T-cell (primary cell): Measurements from ENCODE around the gene AHNAK2. TPM values are rescaled to one million over a fixed set of nuclear protein-coding genes. Genes with fewer than 3 reads are reported as not detected.

ENCODE experiments used
- ATAC-seq, 4 experiments: fragments of 200-7000 bp in 3 of 4; fragments of 150-1000 bp in 1 of 4; cut with Tn5 transposase; replicated peaks in 1 of 4; 1 replicate in 3 of 4; 2 replicates in 1 of 4; pipeline ENCODE4 v1.10.0; 2021; ENCODE audit warnings: moderate library complexity in 3 of 4, mild to moderate bottlenecking in 2 of 4, moderate number of reproducible peaks in 1 of 4
- CTCF ChIA-PET, 2 donors: fragments of 300-600 bp; sonication (Branson Sonifier 250); formaldehyde crosslinking; loops; one replicate each; lab custom pipeline; 2022; ENCODE audit warnings: antibody characterized with exemption in 2 of 2; lab: Charles Lee
- POLR2A ChIA-PET, 2 donors: fragments of 300-600 bp; sonication (Branson Sonifier 250); formaldehyde crosslinking; loops; one replicate each; lab custom pipeline; 2022; ENCODE audit warnings: antibody characterized with exemption in 2 of 2; lab: Charles Lee
- DNase-seq, 35 experiments: peaks; one replicate each; pipeline versions ENCODE4 v3.0.0 to v3.0.0-alpha.2; 2013 to 2023
- H3K27ac ChIP-seq: one replicate; pipeline ENCODE4 v1.5.1; 2013; ENCODE audit warnings: low read length
- H3K27me3 ChIP-seq, 2 experiments: replicated peaks in 1 of 2; 1 replicate in 1 of 2; 2 replicates in 1 of 2; pipeline versions ENCODE4 v1.6.1 to v1.7.0; 2013; ENCODE audit warnings: low read length in 1 of 2, mixed read lengths in 1 of 2; ENCODE audit not compliant: control insufficient read depth in 2 of 2, insufficient read depth in 2 of 2; ENCODE audit errors: extremely low read depth in 1 of 2
- H3K36me3 ChIP-seq, 2 donors: 1 replicate in 1 of 2; 2 replicates in 1 of 2; pipeline versions ENCODE4 v1.6.1 to v1.7.0; 2013; ENCODE audit warnings: low read length in 1 of 2; ENCODE audit not compliant: control insufficient read depth in 2 of 2, insufficient read depth in 1 of 2; ENCODE audit errors: extremely low read depth in 1 of 2
- H3K4me1 ChIP-seq, 2 experiments: 1 replicate in 1 of 2; 2 replicates in 1 of 2; pipeline versions ENCODE4 v1.6.1 to v1.7.0; 2013; ENCODE audit warnings: low read length in 2 of 2, mixed read lengths in 1 of 2; ENCODE audit not compliant: insufficient read depth in 2 of 2, control insufficient read depth in 1 of 2; ENCODE audit errors: extremely low read depth in 1 of 2
- H3K4me3 ChIP-seq, 2 donors: 1 replicate in 1 of 2; 2 replicates in 1 of 2; pipeline versions ENCODE4 v1.5.1 to v1.7.0; 2013; ENCODE audit warnings: mild to moderate bottlenecking in 2 of 2, low read length in 1 of 2, moderate library complexity in 1 of 2; ENCODE audit not compliant: control insufficient read depth in 1 of 2; ENCODE audit errors: extremely low read depth in 1 of 2
- H3K9me3 ChIP-seq: 2 replicates; pipeline ENCODE4 v1.7.0; 2013
- H3K27ac Mint-ChIP-seq, 2 donors: one replicate each; pipeline ENCODE4 v1.8.0; 2020 to 2021; ENCODE audit warnings: mild to moderate bottlenecking in 2 of 2, mixed read lengths in 2 of 2
- H3K27me3 Mint-ChIP-seq, 2 donors: one replicate each; pipeline ENCODE4 v1.8.0; 2021 to 2022; ENCODE audit warnings: mixed read lengths in 2 of 2
- H3K36me3 Mint-ChIP-seq: one replicate; pipeline ENCODE4 v1.8.0; 2021; ENCODE audit warnings: mixed read lengths
- H3K4me1 Mint-ChIP-seq, 3 donors: one replicate each; pipeline ENCODE4 v1.8.0; 2020 to 2022; ENCODE audit warnings: mixed read lengths in 3 of 3, mild to moderate bottlenecking in 1 of 3
- H3K4me3 Mint-ChIP-seq, 3 donors: one replicate each; pipeline ENCODE4 v1.8.0; 2020 to 2022; ENCODE audit warnings: mild to moderate bottlenecking in 3 of 3, mixed read lengths in 3 of 3, moderate library complexity in 3 of 3
- H3K9me3 Mint-ChIP-seq, 3 donors: one replicate each; pipeline ENCODE4 v1.8.0; 2020 to 2022; ENCODE audit warnings: mixed read lengths in 3 of 3
- WGBS: methylation state at CpG from one replicate; pipeline ENCODE4 v1.1.5; 2013; ENCODE audit warnings: missing lambda C conversion rate; ENCODE audit not compliant: insufficient coverage; 5-methylcytosine and 5-hydroxymethylcytosine counted together
- total RNA-seq, 35 experiments: library from RNA in 6 of 35; stranded (reverse) in 6 of 35; fragments of 120-200 nt in 1 of 35; gene quantifications; one replicate each; pipeline versions ENCODE4 v1.2.1 to v1.2.4 and lab custom pipeline; 2013 to 2026

AHNAK2 gene
- total RNA-seq, 5 donors from 2014 or later (not counting 1 experiment from before 2014, with no cell fraction given): 0.20 to 0.38 (median 0.22) TPM; not detected in 2

- no peak for ATAC-seq
- H3K4me3 Mint-ChIP-seq: no peak overlapping the region
These were observed 80.0 kb downstream of the AHNAK2 start for GRCh38 chr14:104898195-104898558.

GRCh38 chr14:104897330-104898194 is 80.6 kb downstream of the AHNAK2 start:
- ChIA-PET CTCF (no interaction called here), POLR2A (no interaction called here)
- H3K4me3 ChIP-seq: no peak overlapping the region
- no peak overlapping the region for H3K27ac ChIP-seq
- Mint-ChIP-seq H3K36me3 (no peaks in the 10 kb centered on the region), H3K4me3 (no peak overlapping the region), H3K4me1 (peaks cover 0 to 3% (median 0%) of the 10 kb centered on the region in 3 donors), H3K27me3 (peaks cover 0 to 1% of the 10 kb centered on the region in 2 donors), H3K9me3 (no peaks in the 10 kb centered on the region), H3K27ac (no peak overlapping the region)
- H3K27me3 ChIP-seq: peaks cover 0 to 15% of the 10 kb centered on the region in 2 experiments
- no peaks in the 10 kb centered on the region for H3K4me1 ChIP-seq
- H3K9me3 ChIP-seq: no peaks in the 10 kb centered on the region
- 85% methylated on average over 30 of the region's 37 CpGs for WGBS
- ATAC-seq: no peak
- H3K36me3 ChIP-seq: no peaks in the 10 kb centered on the region
- peak in 1 of 35 experiments; percentile 1 for DNase-seq

More at GRCh38 chr14:104898195-104898558, 80.0 kb downstream of the AHNAK2 start:
- CTCF ChIA-PET: no interaction called here
- no peaks in the 10 kb centered on the region for H3K9me3 Mint-ChIP-seq
- POLR2A ChIA-PET: no interaction called here
- Histone ChIP-seq H3K4me3 (no peak overlapping the region), H3K36me3 (no peaks in the 10 kb centered on the region), H3K9me3 (no peaks in the 10 kb centered on the region), H3K27me3 (peaks cover 0 to 17% of the 10 kb centered on the region in 2 experiments), H3K27ac (no peak overlapping the region), H3K4me1 (no peaks in the 10 kb centered on the region)
- DNase-seq: no peak
- H3K4me1 Mint-ChIP-seq: peaks cover 0 to 3% (median 0%) of the 10 kb centered on the region in 3 donors
- WGBS: 94% methylated on average over 7 of the region's 7 CpGs
- peaks cover 0 to 3% of the 10 kb centered on the region in 2 donors for H3K27me3 Mint-ChIP-seq
- no peaks in the 10 kb centered on the region for H3K36me3 Mint-ChIP-seq
- H3K27ac Mint-ChIP-seq: no peak overlapping the region

DNA sequence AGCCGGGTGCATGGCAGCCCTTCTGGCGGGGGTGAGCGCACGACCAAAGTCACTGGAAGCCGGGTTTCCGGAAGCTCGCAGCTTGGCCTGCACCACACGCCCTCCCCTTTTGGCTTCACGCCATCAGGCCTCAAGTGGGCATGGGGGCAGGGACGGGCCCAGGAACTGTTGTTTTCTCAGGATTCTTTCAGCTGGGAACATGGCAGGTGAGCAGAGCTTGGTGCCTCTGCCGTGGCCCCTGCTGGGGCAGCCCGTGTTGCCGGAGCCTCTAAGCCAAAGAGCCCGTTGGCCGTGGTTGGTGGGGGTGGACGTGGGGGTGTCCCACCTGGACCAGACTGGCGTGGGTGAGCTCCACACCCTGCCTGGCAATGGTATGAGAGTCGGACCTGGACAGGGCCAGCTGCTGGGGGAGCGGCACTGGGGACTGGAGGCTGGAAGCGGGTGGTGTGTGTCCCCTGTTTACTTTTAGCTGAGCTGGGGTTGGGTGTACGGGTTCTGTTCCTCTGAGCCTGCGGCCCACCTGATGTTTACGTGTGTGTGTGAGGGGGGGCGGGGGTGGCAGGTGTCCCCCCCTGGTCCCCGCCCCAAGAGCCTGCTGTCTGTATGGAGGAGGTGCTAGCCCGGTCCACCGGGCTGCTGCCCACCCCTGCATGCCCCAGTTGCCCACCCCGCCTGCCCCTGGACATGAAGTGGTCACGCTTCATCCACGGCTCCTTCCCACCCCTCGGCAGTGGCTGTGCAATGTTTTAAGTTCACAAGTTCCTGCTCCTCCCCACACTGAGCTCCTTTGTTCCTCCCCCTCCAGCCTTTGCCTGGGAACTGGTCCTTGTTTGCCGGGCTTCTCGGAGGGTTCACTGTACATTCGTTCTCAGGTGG is 82.2 kb downstream of the AHNAK2 start:
- ChIA-PET CTCF (interaction anchor here in 1 of 2 donors (1.0 kb wide), 1 partner anchor 11 kb away, joined by 4 read pairs; no protein-coding TSS in a partner anchor), POLR2A (no interaction called here)
- no peaks in the 10 kb centered on the region for H3K9me3 Mint-ChIP-seq
- ATAC-seq: no peak
- DNase-seq: peak in 1 of 35 experiments; percentile 1
- peaks cover 0 to 1% of the 10 kb centered on the region in 2 donors for H3K27me3 Mint-ChIP-seq
- H3K36me3 Mint-ChIP-seq: no peaks in the 10 kb centered on the region
- peaks cover 0 to 3% (median 0%) of the 10 kb centered on the region in 3 donors for H3K4me1 Mint-ChIP-seq
- no peak overlapping the region for H3K4me3 Mint-ChIP-seq
- Histone ChIP-seq H3K4me1 (no peaks in the 10 kb centered on the region), H3K9me3 (no peaks in the 10 kb centered on the region), H3K27ac (no peak overlapping the region), H3K27me3 (peaks cover 0 to 15% of the 10 kb centered on the region in 2 experiments), H3K4me3 (no peak overlapping the region), H3K36me3 (no peaks in the 10 kb centered on the region)
- H3K27ac Mint-ChIP-seq: no peak overlapping the region
- 86% methylated on average over 29 of the region's 34 CpGs for whole genome bisulfite sequencing

GRCh38 chr14:104895207-104895785 is 82.9 kb downstream of the AHNAK2 start:
- H3K4me1 ChIP-seq: no peaks in the 10 kb centered on the region
- H3K36me3 Mint-ChIP-seq: no peaks in the 10 kb centered on the region
- H3K4me1 Mint-ChIP-seq: peaks cover 0 to 3% (median 0%) of the 10 kb centered on the region in 3 donors
- 93% methylated on average over 8 of the region's 9 CpGs for WGBS
- no peak overlapping the region for H3K4me3 ChIP-seq
- no peaks in the 10 kb centered on the region for H3K36me3 ChIP-seq
- H3K9me3 ChIP-seq: no peaks in the 10 kb centered on the region
- ATAC-seq (no peak), DNase-seq (peak in 1 of 35 experiments; percentile 20)
- POLR2A ChIA-PET: no interaction called here
- no peak overlapping the region for H3K27ac Mint-ChIP-seq
- peaks cover 0 to 15% of the 10 kb centered on the region in 2 experiments for H3K27me3 ChIP-seq
- H3K4me3 Mint-ChIP-seq: no peak overlapping the region
- H3K27ac ChIP-seq: no peak overlapping the region
- no peaks in the 10 kb centered on the region for H3K9me3 Mint-ChIP-seq
- CTCF ChIA-PET: no interaction called here
- peaks cover 0 to 1% of the 10 kb centered on the region in 2 donors for H3K27me3 Mint-ChIP-seq

- DNase-seq: peak in 1 of 35 experiments; percentile 2
- Histone ChIP-seq H3K36me3 (no peaks in the 10 kb centered on the region), H3K9me3 (no peaks in the 10 kb centered on the region), H3K27ac (no peak overlapping the region), H3K27me3 (peaks cover 0 to 15% of the 10 kb centered on the region in 2 experiments), H3K4me3 (no peak overlapping the region), H3K4me1 (no peaks in the 10 kb centered on the region)
- Mint-ChIP-seq H3K9me3 (no peaks in the 10 kb centered on the region), H3K27me3 (peaks cover 0 to 1% of the 10 kb centered on the region in 2 donors), H3K4me3 (no peak overlapping the region), H3K36me3 (no peaks in the 10 kb centered on the region), H3K27ac (no peak overlapping the region), H3K4me1 (peaks cover 0 to 3% (median 0%) of the 10 kb centered on the region in 3 donors)
- no peak for ATAC-seq
- ChIA-PET POLR2A (no interaction called here), CTCF (no interaction called here)
- WGBS: 85% methylated on average over 26 of the region's 30 CpGs
These were observed 83.6 kb downstream of the AHNAK2 start for GRCh38 chr14:104894331-104895206.
